DND-41 (cell line): ENCODE data around the gene ABCG1.
A peak's percentile ranks its signal among the peaks of the same experiment; 100 is the strongest.

Experiments
- ATAC-seq: fragments of 200-7000 bp; cut with Tn5 transposase; 3 replicates; pipeline ENCODE4 v1.9.1; 2021; ENCODE audit warnings: low read depth; ENCODE audit not compliant: insufficient read depth
- DNase-seq: peaks from one replicate; pipeline ENCODE4 v3.0.0-alpha.2; 2020
- H2AFZ ChIP-seq: 2 replicates; pipeline ENCODE4 v1.6.0; 2012; ENCODE audit warnings: low read depth, low read length
- H3K27ac ChIP-seq: 2 replicates; pipeline ENCODE4 v1.5.1; 2012; ENCODE audit warnings: low read length, inconsistent platforms
- H3K27me3 ChIP-seq: fragments of 200-600 bp; sonication (generic); 2 replicates; pipeline ENCODE4 v1.6.0; 2012; ENCODE audit warnings: low read length, mild to moderate bottlenecking, inconsistent platforms; ENCODE audit not compliant: insufficient read depth, poor library complexity
- H3K36me3 ChIP-seq: 2 replicates; pipeline ENCODE4 v1.5.1; 2012; ENCODE audit warnings: low read length, inconsistent platforms; ENCODE audit not compliant: insufficient read depth
- H3K4me1 ChIP-seq: 2 replicates; pipeline ENCODE4 v1.5.1; 2012; ENCODE audit warnings: mild to moderate bottlenecking, low read length; ENCODE audit not compliant: insufficient read depth
- H3K4me2 ChIP-seq: 2 replicates; pipeline ENCODE4 v1.6.0; 2012; ENCODE audit warnings: mild to moderate bottlenecking, moderate library complexity, low read length, inconsistent platforms; ENCODE audit not compliant: insufficient read depth
- H3K4me3 ChIP-seq, 2 experiments: fragments of 200-600 bp in 1 of 2; shearing (Covaris generic) in 1 of 2; 2 replicates each; pipeline ENCODE4 v1.5.1; 2012 to 2016; ENCODE audit warnings: inconsistent platforms in 2 of 2, low read length in 2 of 2, mild to moderate bottlenecking in 2 of 2, low read depth in 1 of 2, moderate library complexity in 1 of 2
- H3K79me2 ChIP-seq: 2 replicates; pipeline ENCODE4 v1.6.0; 2012; ENCODE audit warnings: low read length, inconsistent platforms; ENCODE audit not compliant: insufficient read depth
- H3K9ac ChIP-seq: 2 replicates; pipeline ENCODE4 v1.6.0; 2012; ENCODE audit warnings: low read depth, mild to moderate bottlenecking, inconsistent platforms, low read length, moderate library complexity
- H3K9me3 ChIP-seq: 2 replicates; pipeline ENCODE4 v1.5.1; 2012; ENCODE audit warnings: low read length, moderate library complexity, mild to moderate bottlenecking, inconsistent platforms; ENCODE audit not compliant: insufficient read depth, severe bottlenecking
- H4K20me1 ChIP-seq: 2 replicates; pipeline ENCODE4 v1.6.0; 2012; ENCODE audit warnings: low read length; ENCODE audit not compliant: insufficient read depth
- EZH2 ChIP-seq: IDR thresholded peaks from 3 replicates; pipeline ENCODE4 v1.6.1; 2012; ENCODE audit warnings: borderline replicate concordance, low read depth, mild to moderate bottlenecking, moderate library complexity, low read length, inconsistent platforms; ENCODE audit not compliant: severe bottlenecking
- TF ChIP-seq, protein P1 (sequence below): IDR thresholded peaks from 2 replicates; pipeline ENCODE4 v1.5.1; 2012; ENCODE audit warnings: borderline replicate concordance, low read length, moderate library complexity, mild to moderate bottlenecking; ENCODE audit not compliant: poor library complexity, severe bottlenecking; ENCODE audit errors: extremely low read depth

The ABCG1 gene

GRCh38 chr21:42190486-42190863 lies 28.5 kb upstream of the ABCG1 start:
- DNase-seq (no peak), ATAC-seq (no peak)
- no peak for TF ChIP-seq EZH2
- TF ChIP-seq, protein P1, sequence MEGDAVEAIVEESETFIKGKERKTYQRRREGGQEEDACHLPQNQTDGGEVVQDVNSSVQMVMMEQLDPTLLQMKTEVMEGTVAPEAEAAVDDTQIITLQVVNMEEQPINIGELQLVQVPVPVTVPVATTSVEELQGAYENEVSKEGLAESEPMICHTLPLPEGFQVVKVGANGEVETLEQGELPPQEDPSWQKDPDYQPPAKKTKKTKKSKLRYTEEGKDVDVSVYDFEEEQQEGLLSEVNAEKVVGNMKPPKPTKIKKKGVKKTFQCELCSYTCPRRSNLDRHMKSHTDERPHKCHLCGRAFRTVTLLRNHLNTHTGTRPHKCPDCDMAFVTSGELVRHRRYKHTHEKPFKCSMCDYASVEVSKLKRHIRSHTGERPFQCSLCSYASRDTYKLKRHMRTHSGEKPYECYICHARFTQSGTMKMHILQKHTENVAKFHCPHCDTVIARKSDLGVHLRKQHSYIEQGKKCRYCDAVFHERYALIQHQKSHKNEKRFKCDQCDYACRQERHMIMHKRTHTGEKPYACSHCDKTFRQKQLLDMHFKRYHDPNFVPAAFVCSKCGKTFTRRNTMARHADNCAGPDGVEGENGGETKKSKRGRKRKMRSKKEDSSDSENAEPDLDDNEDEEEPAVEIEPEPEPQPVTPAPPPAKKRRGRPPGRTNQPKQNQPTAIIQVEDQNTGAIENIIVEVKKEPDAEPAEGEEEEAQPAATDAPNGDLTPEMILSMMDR, result no peak
- Histone ChIP-seq H3K9me3 (no peaks in the 10 kb centered on the region), H3K27me3 (no peaks in the 10 kb centered on the region), H3K4me2 (no peak overlapping the region), H3K27ac (peak overlapping the region; percentile 20; the same call in 1 of the 2 replicates), H3K36me3 (no peaks in the 10 kb centered on the region), H2AFZ (no peak overlapping the region), H4K20me1 (no peaks in the 10 kb centered on the region), H3K79me2 (no peaks in the 10 kb centered on the region), H3K4me3 (no peak overlapping the region), H3K4me1 (peaks cover 74% of the 10 kb centered on the region), H3K9ac (no peak overlapping the region)

- Histone ChIP-seq H3K79me2 (no peaks in the 10 kb centered on the region), H2AFZ (no peak overlapping the region), H3K4me2 (no peak overlapping the region), H3K27ac (peak overlapping the region; percentile 30; the same call in 1 of the 2 replicates), H3K36me3 (no peaks in the 10 kb centered on the region), H3K4me1 (peaks cover 76% of the 10 kb centered on the region), H3K27me3 (no peaks in the 10 kb centered on the region), H3K9ac (no peak overlapping the region), H3K9me3 (no peaks in the 10 kb centered on the region), H4K20me1 (no peaks in the 10 kb centered on the region), H3K4me3 (no peak overlapping the region)
- no peak for TF ChIP-seq EZH2
- TF ChIP-seq, protein P1, result no peak
- DNase-seq (no peak), ATAC-seq (no peak)
Observed at GRCh38 chr21:42191064-42191463, 27.9 kb upstream of the ABCG1 start.

- Histone ChIP-seq H3K4me2 (no peak overlapping the region), H3K79me2 (no peaks in the 10 kb centered on the region), H4K20me1 (no peaks in the 10 kb centered on the region), H2AFZ (no peak overlapping the region), H3K9me3 (no peaks in the 10 kb centered on the region), H3K27ac (0 out of 2 replicates have a peak overlapping the region, but pooled peaks have one; percentile 11), H3K27me3 (no peaks in the 10 kb centered on the region), H3K36me3 (no peaks in the 10 kb centered on the region), H3K4me3 (no peak overlapping the region), H3K4me1 (peaks cover 67% of the 10 kb centered on the region), H3K9ac (no peak overlapping the region)
- no peak for TF ChIP-seq EZH2
- TF ChIP-seq, protein P1, result no peak
- DNase-seq (no peak), ATAC-seq (no peak)
Observed at GRCh38 chr21:42191696-42192595, 27.0 kb upstream of the ABCG1 start.
